GOT3 (cell line): ENCODE results near the gene IGFALS.

ENCODE experiments used
- DNase-seq: peaks from one replicate; lab custom pipeline; 2025; ENCODE audit warnings: mixed read lengths; lab: John Stamatoyannopoulos, UW

Gene IGFALS

GRCh38 chr16:1776991-1777374 is 16.5 kb downstream of the IGFALS start:
- DNase-seq, result no peak

DNA sequence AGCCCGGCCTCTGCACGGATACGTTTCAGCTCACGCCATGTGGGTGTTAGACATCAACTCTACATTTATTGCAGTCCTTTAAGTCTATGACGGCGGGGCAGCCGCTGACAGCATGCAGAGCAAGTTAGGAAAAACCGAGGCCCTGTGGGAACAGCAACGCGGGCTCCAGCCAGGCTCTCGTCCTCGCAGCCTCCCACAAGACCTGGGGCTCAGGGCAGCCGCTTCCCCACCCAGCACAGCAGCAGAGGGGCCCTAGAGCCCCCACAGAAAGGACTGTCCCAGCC is 16.9 kb downstream of the IGFALS start:
- DNase-seq, result no peak

DNA sequence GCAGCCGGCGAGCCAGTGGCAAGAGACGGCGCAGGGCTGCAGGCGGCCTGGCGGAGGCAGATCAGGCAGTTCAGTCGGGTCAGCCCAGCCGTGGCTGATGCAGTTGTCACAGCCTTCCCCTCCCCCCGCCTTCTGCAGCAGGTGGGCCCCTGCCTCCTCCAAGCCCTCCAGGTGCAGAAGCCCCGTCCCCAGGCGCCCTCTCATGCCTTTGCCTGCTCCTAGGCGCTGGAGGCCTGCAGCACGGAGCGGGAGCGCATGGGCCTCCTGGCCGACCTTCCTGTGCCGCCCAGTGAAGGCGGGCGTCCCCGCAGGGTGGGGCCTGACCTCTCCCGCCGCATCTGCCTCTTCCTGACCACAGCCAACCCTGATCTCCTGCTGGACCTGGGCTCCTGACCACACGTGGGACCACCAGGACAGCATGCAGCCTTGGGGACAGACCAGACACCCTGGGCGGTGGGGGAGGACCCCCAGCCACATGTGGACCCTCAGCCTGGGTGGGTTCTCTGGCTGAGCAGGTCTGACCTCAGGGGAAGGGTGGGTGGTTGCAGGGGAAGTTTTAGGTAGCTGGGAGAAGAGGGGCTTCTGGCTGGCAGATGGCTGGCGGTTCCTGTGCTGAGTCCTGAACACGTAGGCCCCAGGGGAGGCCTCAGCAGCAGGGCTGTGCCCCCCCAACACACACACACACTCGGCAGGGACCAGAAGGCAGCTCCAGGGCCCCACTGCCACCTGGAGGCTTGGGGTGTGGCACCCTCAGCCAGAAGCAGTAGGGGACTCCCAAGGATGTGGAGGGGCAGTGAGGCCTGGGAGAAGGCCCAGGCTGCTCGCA is 17.4 kb downstream of the IGFALS start:
- DNase-seq, result no peak

GRCh38 chr16:1775006-1775845 is 18.3 kb downstream of the IGFALS start:
- no peak for DNase-seq

DNA sequence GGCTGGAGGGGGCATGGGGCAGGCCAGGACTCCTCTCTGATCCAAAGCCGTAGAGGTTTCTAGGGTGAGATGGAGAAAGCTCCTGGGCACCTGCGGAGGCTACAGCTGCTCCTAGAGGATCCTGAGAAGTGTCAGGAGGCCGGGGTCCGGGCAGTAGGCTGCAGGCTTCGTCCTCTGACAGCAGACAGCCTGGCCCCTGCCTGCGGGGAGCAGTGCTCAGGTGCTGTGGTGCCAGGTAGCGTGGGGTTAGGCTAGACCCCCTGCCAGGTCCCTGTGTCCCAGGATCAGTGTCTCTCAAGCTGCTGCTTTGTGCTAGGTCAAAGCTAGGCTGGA is 19.1 kb downstream of the IGFALS start:
- no peak for DNase-seq

DNA sequence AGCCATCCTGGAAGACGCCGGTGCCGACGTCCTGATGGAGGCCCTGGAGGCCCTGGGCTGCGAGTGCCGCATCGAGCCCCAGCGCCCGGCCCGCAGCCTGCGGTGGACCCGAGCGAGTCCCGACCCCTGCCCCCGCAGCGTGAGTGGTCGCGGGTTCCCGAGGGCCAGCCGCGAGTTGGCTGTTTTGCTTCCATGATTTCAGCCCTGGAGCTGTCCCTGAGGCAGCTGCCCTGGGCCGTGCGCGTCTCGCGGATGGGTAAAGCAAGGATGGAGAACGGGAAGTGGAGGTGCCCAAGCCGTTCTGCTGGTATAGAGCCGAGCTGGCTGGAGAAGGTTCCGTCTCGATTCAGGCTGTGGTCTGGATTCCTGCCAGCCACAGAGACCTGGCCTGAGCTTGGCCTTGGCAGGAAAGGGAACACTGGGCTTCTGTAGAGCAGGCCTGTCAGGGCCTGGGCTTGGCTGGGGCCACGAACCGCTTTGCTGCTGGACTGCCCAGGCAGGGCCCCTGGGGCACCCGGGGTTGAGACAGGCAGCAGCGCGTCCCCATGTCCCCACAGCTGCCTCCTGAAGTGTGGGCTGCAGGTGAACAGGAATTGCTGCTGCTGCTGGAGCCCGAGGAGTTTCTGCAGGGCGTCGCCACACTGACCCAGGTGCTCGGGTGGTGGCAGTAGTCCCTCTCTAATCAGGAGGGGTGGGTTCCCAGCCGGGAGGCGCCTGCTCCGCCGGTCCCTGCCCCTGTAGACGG is 19.6 kb downstream of the IGFALS start:
- no peak for DNase-seq

GRCh38 chr16:1772908-1773702 is 20.4 kb downstream of the IGFALS start, which contains the start of gene MRPS34:
TSS of gene MRPS34 (minus strand) at chr16:1773134. CDS start at chr16:1773119, 15 bp downstream.
- DNase-seq, result peak; percentile 63

- DNase-seq, result no peak
These were observed 21.1 kb downstream of the IGFALS start, which contains the start of gene EME2 for GRCh38 chr16:1772362-1772907. TSS of gene EME2 (plus strand) at chr16:1772810. CDS start at chr16:1773228, 418 bp downstream.

GRCh38 chr16:1771864-1772361 is 21.6 kb downstream of the IGFALS start:
- no peak for DNase-seq

DNA sequence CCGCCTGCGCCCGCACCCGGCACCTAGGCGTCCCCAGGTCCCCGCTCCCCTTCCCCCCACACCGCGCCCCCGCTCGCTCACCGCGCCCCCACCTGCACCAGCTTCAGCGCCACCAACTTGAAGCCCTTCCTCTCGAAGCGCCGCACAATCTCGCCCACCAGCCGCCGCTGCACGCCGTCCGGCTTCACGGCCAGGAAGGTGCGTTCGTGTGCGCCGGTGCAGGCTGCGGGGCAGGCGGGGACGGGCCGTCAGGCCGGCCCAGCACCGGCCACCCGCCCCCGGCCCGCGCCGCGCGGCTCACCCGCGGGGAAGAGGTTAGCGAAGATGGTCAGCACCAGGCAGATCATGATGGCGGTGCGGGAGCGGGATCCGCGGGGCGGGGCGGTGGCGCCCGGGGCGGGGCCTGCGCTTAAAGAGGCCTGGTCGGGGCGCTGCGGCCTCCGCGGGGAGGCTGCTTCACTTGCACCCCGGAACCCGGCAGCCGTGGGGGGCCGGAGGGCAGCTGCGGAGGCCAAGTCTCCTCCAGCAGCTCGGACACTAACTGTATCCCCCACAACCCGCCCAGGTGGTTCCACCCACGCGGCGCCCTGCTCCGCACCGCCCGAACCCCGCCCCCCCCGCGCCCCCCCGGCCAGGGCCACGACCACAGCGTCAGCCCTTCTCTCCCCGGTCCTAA is 22.2 kb downstream of the IGFALS start, which contains the start of gene NME3:
Gene NME3, minus strand, starts transcription at position 356 of the 676 bp plus-strand sequence. Its CDS starts 9 bp downstream, at position 347.
- DNase-seq, result peak; percentile 34

GRCh38 chr16:1770328-1771187 is 22.9 kb downstream of the IGFALS start:
- DNase-seq, result peak; percentile 28

DNA sequence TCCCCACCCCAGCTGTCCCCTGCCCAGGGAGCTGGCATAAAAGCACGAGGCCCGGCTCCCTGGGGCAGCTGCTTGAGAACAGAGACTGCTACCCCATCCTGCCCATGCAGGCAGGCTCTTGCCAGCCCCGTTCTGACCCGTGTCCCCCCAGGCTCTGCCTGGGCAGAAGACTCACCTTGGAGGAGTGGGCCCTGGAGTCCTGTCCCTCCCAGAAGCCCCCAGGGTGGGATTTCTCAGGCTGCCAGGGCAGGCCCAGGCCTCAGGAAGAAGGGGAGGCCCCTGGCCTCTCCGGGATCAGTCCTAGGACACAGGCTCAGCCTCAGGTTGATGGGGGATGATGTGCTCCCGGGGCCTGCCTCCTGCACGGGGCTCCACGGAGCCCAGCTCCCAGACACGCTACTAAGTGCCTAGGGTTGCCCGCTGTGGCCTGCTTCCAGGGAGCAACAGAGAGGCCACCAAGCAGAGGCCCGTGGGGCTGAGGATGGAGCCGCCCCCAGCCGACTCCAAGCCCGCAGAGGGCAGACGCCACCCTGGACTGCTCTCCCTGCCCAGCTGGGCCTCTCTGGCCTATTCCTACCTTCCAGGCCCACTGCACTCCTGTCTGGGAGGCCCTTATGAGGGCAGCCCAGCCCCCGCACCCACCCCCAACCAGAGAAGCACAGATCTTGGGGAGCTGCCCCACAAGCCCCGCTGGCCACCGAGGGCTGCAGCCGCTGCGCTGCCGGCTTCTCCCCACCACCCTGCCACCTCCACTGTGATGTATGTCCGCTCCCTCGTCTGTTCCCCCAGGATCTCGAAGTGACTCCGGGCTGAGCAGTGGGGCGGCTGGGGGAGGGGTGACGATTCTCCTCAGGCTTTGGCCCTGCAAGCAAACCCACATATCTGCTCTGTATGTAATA is 23.9 kb downstream of the IGFALS start:
- no peak for DNase-seq

DNA sequence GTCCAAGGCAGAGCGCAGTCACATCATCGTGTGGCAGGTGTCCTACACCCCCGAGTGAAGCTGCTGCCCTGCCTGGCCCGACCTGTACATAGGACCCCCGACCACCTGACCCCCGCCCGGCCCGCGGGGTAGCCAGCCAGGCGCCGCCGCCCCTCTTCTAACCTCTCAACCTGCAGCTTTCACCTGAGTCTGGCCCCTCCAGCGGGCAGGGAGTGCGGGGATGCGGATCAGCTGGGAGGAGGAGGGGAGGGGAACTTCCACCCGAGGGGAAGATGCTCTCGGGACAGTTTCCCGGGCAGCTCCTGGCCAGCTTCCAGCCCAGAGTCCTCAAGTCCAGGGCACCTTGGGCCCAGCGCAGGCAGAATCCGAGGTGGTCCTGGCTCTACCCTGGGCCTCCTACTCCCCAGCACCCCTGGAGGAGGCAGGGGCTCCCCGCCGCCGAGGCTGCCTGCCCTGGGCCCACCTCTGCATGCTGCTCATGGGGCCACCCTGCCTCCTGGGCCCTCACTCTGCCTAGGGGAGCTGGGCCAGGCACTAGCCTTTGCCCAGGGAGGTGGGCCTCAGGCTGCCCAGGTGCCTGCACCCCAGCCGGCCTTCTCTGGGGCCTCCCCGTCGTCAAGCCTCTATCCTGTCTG is 24.6 kb downstream of the IGFALS start:
- DNase-seq, result no peak

- no peak for DNase-seq
These were observed 25.3 kb downstream of the IGFALS start for GRCh38 chr16:1768061-1768766.

GRCh38 chr16:1767116-1767994 is 26.1 kb downstream of the IGFALS start:
- DNase-seq, result no peak

DNA sequence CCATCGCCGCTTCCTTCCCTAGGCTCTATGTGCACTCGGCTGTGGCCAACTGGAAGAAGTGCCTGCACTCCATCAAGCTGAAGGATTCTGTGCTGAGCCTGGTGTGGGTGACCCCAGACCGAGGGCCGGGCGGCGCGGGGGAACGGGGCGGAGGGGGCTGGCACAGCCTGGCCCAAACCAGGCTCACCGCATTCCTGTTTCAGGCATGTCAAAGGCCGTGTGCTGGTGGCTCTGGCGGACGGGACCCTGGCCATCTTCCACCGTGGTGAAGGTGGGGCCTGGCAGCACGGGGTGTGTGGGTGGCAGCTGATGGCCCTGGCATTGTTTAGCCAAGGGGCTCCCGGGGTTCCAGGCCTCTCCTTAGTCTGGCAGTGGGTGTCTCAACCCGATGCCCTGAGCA is 26.8 kb downstream of the IGFALS start:
- DNase-seq, result no peak
